ENCODE results near the gene FAM221B.

Gene FAM221B

GRCh38 chr9:35814841-35815543, 13.5 kb downstream of the FAM221B start, which contains the start of gene HINT2:
Gene HINT2 (minus strand): TSS chr9:35815042. CDS start chr9:35814979, 63 bp downstream.
- peak; percentile 98 for DNase-seq

- no peak for DNase-seq
These were observed 14.3 kb downstream of the FAM221B start for GRCh38 chr9:35814106-35814840.

- no peak for DNase-seq
These were observed 15.0 kb downstream of the FAM221B start for GRCh38 chr9:35813434-35814105.

GRCh38 chr9:35812025-35812602, 16.4 kb downstream of the FAM221B start, which contains the start of gene SPAG8:
Gene SPAG8 (minus strand): TSS chr9:35812262. CDS start chr9:35812147, 115 bp downstream.
- DNase-seq: peak; percentile 51

GRCh38 chr9:35811381-35812024, 17.0 kb downstream of the FAM221B start:
- no peak for DNase-seq

- DNase-seq: no peak
These were observed 18.4 kb downstream of the FAM221B start for GRCh38 chr9:35810122-35810521.

GRCh38 chr9:35808433-35808832, 20.1 kb downstream of the FAM221B start:
- no peak for DNase-seq

GRCh38 chr9:35806101-35806500, 22.4 kb downstream of the FAM221B start:
- no peak for DNase-seq

- DNase-seq: no peak
These were observed 27.0 kb downstream of the FAM221B start for GRCh38 chr9:35801328-35802128.

- DNase-seq: no peak
These were observed 28.0 kb downstream of the FAM221B start for GRCh38 chr9:35800530-35800929.

GRCh38 chr9:35798658-35799374, 29.7 kb downstream of the FAM221B start:
- DNase-seq: no peak

- no peak for DNase-seq
These were observed 31.0 kb downstream of the FAM221B start for GRCh38 chr9:35797311-35798109.

GRCh38 chr9:35795695-35796094, 32.8 kb downstream of the FAM221B start:
- DNase-seq: no peak

GRCh38 chr9:35793461-35793860, 35.1 kb downstream of the FAM221B start:
- no peak for DNase-seq

- DNase-seq: no peak
These were observed 35.7 kb downstream of the FAM221B start for GRCh38 chr9:35792826-35793225.

- DNase-seq: no peak
These were observed 36.3 kb downstream of the FAM221B start for GRCh38 chr9:35792024-35792813.

GRCh38 chr9:35791297-35791921, 37.1 kb downstream of the FAM221B start, which contains the start of gene NPR2:
Gene NPR2 (plus strand): TSS chr9:35791591. CDS start chr9:35792409, 818 bp downstream.
- no peak for DNase-seq

GRCh38 chr9:35790385-35791296, 37.9 kb downstream of the FAM221B start:
- peak; percentile 29 for DNase-seq
